B cell (primary cell): ENCODE data around the gene CDC14A. TPM values are rescaled to one million over a fixed set of nuclear protein-coding genes. Genes with fewer than 3 reads are reported as not detected.

Experiments
- ATAC-seq: fragments of 200-7000 bp; cut with Tn5 transposase; one replicate; pipeline ENCODE4 v1.10.0; 2021; ENCODE audit warnings: low read depth, mild to moderate bottlenecking, moderate number of reproducible peaks, moderate library complexity
- CTCF ChIA-PET: fragments of 350-600 bp; sonication (Branson Sonifier 250); formaldehyde crosslinking; loops from one replicate; lab custom pipeline; 2021; ENCODE audit warnings: antibody characterized with exemption, inconsistent platforms; lab: Charles Lee
- POLR2A ChIA-PET: fragments of 350-600 bp; sonication (Branson Sonifier 250); formaldehyde crosslinking; loops from one replicate; lab custom pipeline; 2021; ENCODE audit warnings: antibody characterized with exemption; lab: Charles Lee
- DNase-seq: peaks from one replicate; pipeline ENCODE4 v3.0.0; 2013
- H2AFZ ChIP-seq: 2 replicates; pipeline ENCODE4 v1.6.1; 2012; ENCODE audit warnings: mild to moderate bottlenecking, low read depth, low read length; ENCODE audit not compliant: insufficient read depth, poor library complexity, severe bottlenecking
- H3K27ac ChIP-seq, 2 donors: 1 replicate in 1 of 2; 2 replicates in 1 of 2; pipeline ENCODE4 v1.5.1; 2012 to 2013; ENCODE audit warnings: low read length in 2 of 2, mild to moderate bottlenecking in 2 of 2, moderate library complexity in 1 of 2
- H3K27me3 ChIP-seq, 4 experiments: fragments of 200-600 bp in 1 of 4; sonication (generic) in 1 of 4; replicated peaks in 1 of 4; 1 replicate in 2 of 4; 2 replicates in 2 of 4; pipeline versions ENCODE4 v1.6.1 to v1.7.0; 2013 to 2016; ENCODE audit warnings: low read length in 3 of 4, mild to moderate bottlenecking in 2 of 4, mixed read lengths in 1 of 4, moderate library complexity in 1 of 4; ENCODE audit not compliant: insufficient read depth in 4 of 4, control insufficient read depth in 3 of 4; ENCODE audit errors: control extremely low read depth in 1 of 4
- H3K36me3 ChIP-seq, 2 experiments: replicated peaks in 1 of 2; 1 replicate in 1 of 2; 2 replicates in 1 of 2; pipeline versions ENCODE4 v1.6.1 to v1.7.1; 2013; ENCODE audit warnings: low read length in 1 of 2; ENCODE audit not compliant: insufficient read depth in 2 of 2, control insufficient read depth in 1 of 2; ENCODE audit errors: control extremely low read depth in 1 of 2, extremely low read depth in 1 of 2
- H3K4me1 ChIP-seq, 2 donors: fragments of 200-600 bp in 1 of 2; sonication (generic) in 1 of 2; 1 replicate in 1 of 2; 2 replicates in 1 of 2; pipeline versions ENCODE4 v1.5.1 to v1.6.1; 2013 to 2017; ENCODE audit warnings: low read length in 2 of 2; ENCODE audit not compliant: control insufficient read depth in 2 of 2, insufficient read depth in 2 of 2
- H3K4me2 ChIP-seq: replicated peaks from 2 replicates; pipeline ENCODE3; 2012; ENCODE audit warnings: mild to moderate bottlenecking, low read depth, low read length; ENCODE audit not compliant: poor library complexity, severe bottlenecking
- H3K4me3 ChIP-seq, 5 experiments: fragments of 200-600 bp in 1 of 5; sonication (generic) in 1 of 5; 1 replicate in 3 of 5; 2 replicates in 2 of 5; pipeline versions ENCODE4 v1.5.1 to v1.7.0; 2011 to 2016; ENCODE audit warnings: low read length in 4 of 5, mild to moderate bottlenecking in 4 of 5, low read depth in 2 of 5, control low read depth in 1 of 5, moderate library complexity in 1 of 5; ENCODE audit not compliant: insufficient read depth in 1 of 5; ENCODE audit errors: control extremely low read depth in 1 of 5, extremely low read depth in 1 of 5
- H3K79me2 ChIP-seq: fragments of 200-600 bp; sonication (generic); one replicate; pipeline ENCODE4 v1.6.0; 2016; ENCODE audit warnings: low read length; ENCODE audit not compliant: control insufficient read depth, insufficient read depth
- H3K9ac ChIP-seq: fragments of 200-600 bp; sonication (generic); 2 replicates; pipeline ENCODE4 v1.6.1; 2017; ENCODE audit warnings: mild to moderate bottlenecking, low read length, moderate library complexity
- H3K9me3 ChIP-seq, 3 donors: one replicate each; pipeline versions ENCODE4 v1.6.1 to v1.7.1; 2013; ENCODE audit warnings: low read length in 2 of 3; ENCODE audit not compliant: control insufficient read depth in 2 of 3, insufficient read depth in 1 of 3; ENCODE audit errors: control extremely low read depth in 1 of 3
- H4K20me1 ChIP-seq: 2 replicates; pipeline ENCODE4 v1.6.0; 2012; ENCODE audit warnings: mild to moderate bottlenecking, low read length; ENCODE audit not compliant: insufficient read depth, control insufficient read depth, poor library complexity, severe bottlenecking
- H3K27ac Mint-ChIP-seq: one replicate; pipeline ENCODE4 v1.8.0; 2021; ENCODE audit warnings: mixed read lengths
- H3K27me3 Mint-ChIP-seq: one replicate; pipeline ENCODE4 v1.8.0; 2021; ENCODE audit warnings: mixed read lengths
- H3K4me1 Mint-ChIP-seq: one replicate; pipeline ENCODE4 v1.8.0; 2021; ENCODE audit warnings: mixed read lengths
- H3K4me3 Mint-ChIP-seq: one replicate; pipeline ENCODE4 v1.8.0; 2021; ENCODE audit warnings: mixed read lengths
- H3K9me3 Mint-ChIP-seq: one replicate; pipeline ENCODE4 v1.8.0; 2022; ENCODE audit warnings: mixed read lengths; ENCODE audit not compliant: insufficient read depth
- CTCF ChIP-seq: fragments of 200-600 bp; IDR thresholded peaks from one replicate; pipeline ENCODE4 v1.8.0; 2022; ENCODE audit warnings: antibody characterized with exemption, mild to moderate bottlenecking
- EZH2 ChIP-seq: IDR thresholded peaks from 2 replicates; pipeline ENCODE4 v1.6.1; 2012; ENCODE audit warnings: borderline replicate concordance, low read depth, mild to moderate bottlenecking, moderate library complexity, low read length; ENCODE audit not compliant: insufficient read depth, poor library complexity, severe bottlenecking
- WGBS: methylation state at CpG from one replicate; pipeline ENCODE4 v1.1.5; 2013; ENCODE audit warnings: missing lambda C conversion rate; ENCODE audit not compliant: insufficient coverage; 5-methylcytosine and 5-hydroxymethylcytosine counted together
- intact Hi-C: fragments of 100-400 bp; cut with micrococcal nuclease; formaldehyde crosslinking; loops from one replicate; pipeline ENCODE4 v1.10.0; 2022
- polyA plus RNA-seq: library from polyadenylated mRNA; depleted of rRNA; stranded (reverse); fragments of >200 nt; gene quantifications from 2 replicates; pipeline ENCODE4 v1.2.3, GENCODE V29; 2012
- total RNA-seq, 2 donors: library from RNA; stranded (reverse); fragments of 120-200 nt in 1 of 2; gene quantifications; 1 replicate in 1 of 2; 2 replicates in 1 of 2; pipeline versions ENCODE4 v1.2.3 to v1.2.4, GENCODE V29; 2013 to 2022

The CDC14A gene
- total and polyA plus RNA-seq, 2 donors (not counting 1 experiment from before 2014, with no cell fraction given) = 6.1 to 41.7 TPM

- H3K27ac ChIP-seq = peak overlapping the region in 1 of 2 donors; percentile 24
- peak overlapping the region in 3 of 5 experiments; percentile 5 to 36 (median 27) for H3K4me3 ChIP-seq
- intact Hi-C loops = loop anchor here (1.0 kb wide), 1 partner anchor 404 kb away; no protein-coding TSS in a partner anchor
- peak overlapping the region; percentile 64 for H3K4me2 ChIP-seq
- peak overlapping the region; percentile 57 for H3K4me3 Mint-ChIP-seq
- POLR2A ChIA-PET = no interaction called here
- peak overlapping the region; percentile 34 for H3K9ac ChIP-seq
- no peaks in the 10 kb centered on the region for H3K9me3 Mint-ChIP-seq
- H3K27me3 Mint-ChIP-seq = no peaks in the 10 kb centered on the region
- peak overlapping the region; percentile 32 for H3K27ac Mint-ChIP-seq
- peaks cover 19% of the 10 kb centered on the region for H3K4me1 Mint-ChIP-seq
- WGBS = 6% methylated on average over 4 of the region's 10 CpGs
- peak; percentile 87 for TF ChIP-seq CTCF
- no peak for TF ChIP-seq EZH2
- H3K4me1 ChIP-seq = peaks cover 13 to 17% of the 10 kb centered on the region in 2 donors
- CTCF ChIA-PET = interaction anchor here (0.7 to 2.3 kb wide), 12 partner anchors 9 to 894 kb away, joined by 3 to 31 read pairs (median 3); no protein-coding TSS in a partner anchor
- peak; percentile 72 for DNase-seq
- ATAC-seq = peak; percentile 78
- peak overlapping the region; percentile 35 for H2AFZ ChIP-seq
- H3K27me3 ChIP-seq = no peaks in the 10 kb centered on the region
- H3K79me2 ChIP-seq = no peaks in the 10 kb centered on the region
- no peaks in the 10 kb centered on the region for H4K20me1 ChIP-seq
- H3K9me3 ChIP-seq = no peaks in the 10 kb centered on the region
- peaks cover 4 to 10% of the 10 kb centered on the region in 2 experiments for H3K36me3 ChIP-seq
Observed at GRCh38 chr1:100463791-100464424, 111.6 kb downstream of the CDC14A start.

GRCh38 chr1:100469578-100469977 is 117.3 kb downstream of the CDC14A start:
- no peak overlapping the region for H3K27ac Mint-ChIP-seq
- H3K9me3 ChIP-seq = no peaks in the 10 kb centered on the region
- WGBS = no CpG with 5 or more reads among the region's 1 CpG
- no peak overlapping the region for H3K4me2 ChIP-seq
- intact Hi-C loops = no loop called here
- DNase-seq = no peak
- CTCF ChIA-PET = interaction anchor here (0.7 to 2.9 kb wide), 4 partner anchors 10 to 339 kb away, joined by 3 to 18 read pairs (median 10); no protein-coding TSS in a partner anchor
- no peak overlapping the region for H2AFZ ChIP-seq
- H3K79me2 ChIP-seq = no peaks in the 10 kb centered on the region
- H3K27me3 ChIP-seq = no peaks in the 10 kb centered on the region
- H3K4me1 ChIP-seq = no peaks in the 10 kb centered on the region
- H4K20me1 ChIP-seq = no peaks in the 10 kb centered on the region
- no peak overlapping the region for H3K9ac ChIP-seq
- no peaks in the 10 kb centered on the region for H3K9me3 Mint-ChIP-seq
- H3K36me3 ChIP-seq = peaks cover 2 to 17% of the 10 kb centered on the region in 2 experiments
- H3K4me3 ChIP-seq = no peak overlapping the region
- H3K27me3 Mint-ChIP-seq = no peaks in the 10 kb centered on the region
- TF ChIP-seq CTCF (no peak), EZH2 (no peak)
- POLR2A ChIA-PET = interaction anchor here (0.6 kb wide), 1 partner anchor 89 kb away, joined by 4 read pairs; no protein-coding TSS in a partner anchor
- no peak for ATAC-seq
- H3K27ac ChIP-seq = no peak overlapping the region
- no peaks in the 10 kb centered on the region for H3K4me1 Mint-ChIP-seq
- H3K4me3 Mint-ChIP-seq = no peak overlapping the region
